ENCODE data around the gene STMND1. TPM values are rescaled to one million over a fixed set of nuclear protein-coding genes. Genes with fewer than 3 reads are reported as not detected.

STMND1 gene
- total RNA-seq, 1 experiment from 2014 or later = not detected

DNA sequence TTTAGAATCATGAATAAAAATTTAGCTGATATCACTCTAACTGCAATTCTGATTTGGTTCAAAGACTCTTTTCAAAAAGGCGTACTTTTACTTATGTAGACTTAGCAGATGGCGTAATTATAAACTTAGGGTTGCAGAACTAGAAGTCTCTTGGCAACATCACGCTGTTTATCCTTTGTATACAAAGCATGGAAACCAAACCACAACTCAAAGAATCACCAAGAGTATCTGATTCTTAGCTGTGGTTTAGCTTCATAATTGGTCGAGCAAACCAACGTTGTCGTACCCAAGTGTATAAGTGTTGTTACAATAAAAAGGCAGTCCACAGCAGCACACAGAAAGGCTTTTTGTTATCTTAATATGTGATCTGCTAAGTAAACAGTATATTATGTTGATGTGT lies 18.2 kb downstream of the STMND1 start:
- Histone ChIP-seq H3K9me3 (no peaks in the 10 kb centered on the region), H3K4me3 (ENCODE audit: low read depth, low read length) (no peak overlapping the region), H3K27me3 (replicated peaks; ENCODE audit: control insufficient read depth, insufficient read depth, low read length) (no peaks in the 10 kb centered on the region), H3K36me3 (ENCODE audit: control insufficient read depth, insufficient read depth, low read length) (no peaks in the 10 kb centered on the region), H3K4me1 (peaks cover 17% of the 10 kb centered on the region)
- no peak for TF ChIP-seq CTCF (IDR thresholded peaks at IDR 0.05; ENCODE audit: insufficient read depth in 1 of 2, low read depth in 1 of 2, low read length in 1 of 2, severe bottlenecking in 1 of 2, unreplicated experiment in 1 of 2)
- Mint-ChIP-seq H3K4me1 (ENCODE audit: low read depth, unreplicated experiment) (peaks cover 20% of the 10 kb centered on the region), H3K27ac (ENCODE audit: unreplicated experiment) (no peak overlapping the region), H3K4me3 (ENCODE audit: unreplicated experiment) (no peak overlapping the region), H3K27me3 (ENCODE audit: insufficient read depth, unreplicated experiment) (no peaks in the 10 kb centered on the region), H3K36me3 (ENCODE audit: insufficient read depth, unreplicated experiment) (no peaks in the 10 kb centered on the region), H3K9me3 (ENCODE audit: unreplicated experiment) (no peaks in the 10 kb centered on the region)
- ChIA-PET CTCF (no interaction called here), POLR2A (no interaction called here)
- DNase-seq = no peak
- intact Hi-C loops (cut with micrococcal nuclease; ENCODE audit: unreplicated experiment) = no loop called here
- BruUV-seq (replicated peaks) = no TSS peak

- CTCF ChIA-PET = no interaction called here
- Mint-ChIP-seq H3K36me3 (ENCODE audit: insufficient read depth, unreplicated experiment) (no peaks in the 10 kb centered on the region), H3K9me3 (ENCODE audit: unreplicated experiment) (no peaks in the 10 kb centered on the region), H3K27me3 (ENCODE audit: insufficient read depth, unreplicated experiment) (no peaks in the 10 kb centered on the region), H3K4me3 (ENCODE audit: unreplicated experiment) (no peak overlapping the region), H3K4me1 (ENCODE audit: low read depth, unreplicated experiment) (no peaks in the 10 kb centered on the region), H3K27ac (ENCODE audit: unreplicated experiment) (no peak overlapping the region)
- Histone ChIP-seq H3K9me3 (no peaks in the 10 kb centered on the region), H3K4me1 (no peaks in the 10 kb centered on the region), H3K27me3 (replicated peaks; ENCODE audit: control insufficient read depth, insufficient read depth, low read length) (no peaks in the 10 kb centered on the region), H3K4me3 (ENCODE audit: low read depth, low read length) (no peak overlapping the region), H3K36me3 (ENCODE audit: control insufficient read depth, insufficient read depth, low read length) (no peaks in the 10 kb centered on the region)
- BruUV-seq (replicated peaks) = no TSS peak
- peak in 1 of 2 experiments; percentile 9 for DNase-seq
- intact Hi-C loops (cut with micrococcal nuclease; ENCODE audit: unreplicated experiment) = no loop called here
- no peak for TF ChIP-seq CTCF (IDR thresholded peaks at IDR 0.05; ENCODE audit: insufficient read depth in 1 of 2, low read depth in 1 of 2, low read length in 1 of 2, severe bottlenecking in 1 of 2, unreplicated experiment in 1 of 2)
- POLR2A ChIA-PET = no interaction called here
Observed at GRCh38 chr6:17125407-17125806, 23.6 kb downstream of the STMND1 start.

- no TSS peak for BruUV-seq (replicated peaks)
- Histone ChIP-seq H3K4me1 (no peaks in the 10 kb centered on the region), H3K9me3 (0 out of 2 replicates have a peak, but pooled peaks cover 3% of the 10 kb centered on the region), H3K27me3 (replicated peaks; ENCODE audit: control insufficient read depth, insufficient read depth, low read length) (no peaks in the 10 kb centered on the region), H3K36me3 (ENCODE audit: control insufficient read depth, insufficient read depth, low read length) (no peaks in the 10 kb centered on the region), H3K4me3 (ENCODE audit: low read depth, low read length) (no peak overlapping the region)
- DNase-seq = no peak
- H3K9me3 Mint-ChIP-seq (ENCODE audit: unreplicated experiment) = peaks cover 9% of the 10 kb centered on the region
- ChIA-PET CTCF (no interaction called here), POLR2A (no interaction called here)
- H3K4me1 Mint-ChIP-seq (ENCODE audit: low read depth, unreplicated experiment) = no peaks in the 10 kb centered on the region
- intact Hi-C loops (cut with micrococcal nuclease; ENCODE audit: unreplicated experiment) = no loop called here
- no peak for TF ChIP-seq CTCF (IDR thresholded peaks at IDR 0.05; ENCODE audit: insufficient read depth in 1 of 2, low read depth in 1 of 2, low read length in 1 of 2, severe bottlenecking in 1 of 2, unreplicated experiment in 1 of 2)
- no peak overlapping the region for H3K27ac Mint-ChIP-seq (ENCODE audit: unreplicated experiment)
- no peak overlapping the region for H3K4me3 Mint-ChIP-seq (ENCODE audit: unreplicated experiment)
- H3K27me3 Mint-ChIP-seq (ENCODE audit: insufficient read depth, unreplicated experiment) = peaks cover 2% of the 10 kb centered on the region
- H3K36me3 Mint-ChIP-seq (ENCODE audit: insufficient read depth, unreplicated experiment) = no peaks in the 10 kb centered on the region
Observed at GRCh38 chr6:17130786-17131185, 28.9 kb downstream of the STMND1 start.
